Tibial nerve (tissue), 4 donors: ENCODE results near the gene INSYN2A.

Experiments used
- EP300 ChIP-seq, 2 donors: sonication (generic); formaldehyde crosslinking; IDR thresholded peaks; one replicate each; pipeline ENCODE4 v1.6.1; 2017; ENCODE audit warnings: antibody characterized with exemption in 2 of 2, mild to moderate bottlenecking in 1 of 2
- POLR2A ChIP-seq, 2 donors: fragments of 450-650 bp; IDR thresholded peaks; one replicate each; pipeline ENCODE4 v1.6.1; 2017; ENCODE audit warnings: antibody characterized with exemption in 2 of 2, mild to moderate bottlenecking in 2 of 2, moderate library complexity in 2 of 2
- TF ChIP-seq, protein P1 (sequence below), 5 experiments: fragments of 200-600 bp in 3 of 5; fragments of 450-650 bp in 2 of 5; sonication (generic) in 3 of 5; IDR thresholded peaks; one replicate each; pipeline ENCODE4 v1.5.1; 2016 to 2019; ENCODE audit warnings: antibody characterized with exemption in 5 of 5, mild to moderate bottlenecking in 3 of 5, moderate library complexity in 2 of 5

DNA sequence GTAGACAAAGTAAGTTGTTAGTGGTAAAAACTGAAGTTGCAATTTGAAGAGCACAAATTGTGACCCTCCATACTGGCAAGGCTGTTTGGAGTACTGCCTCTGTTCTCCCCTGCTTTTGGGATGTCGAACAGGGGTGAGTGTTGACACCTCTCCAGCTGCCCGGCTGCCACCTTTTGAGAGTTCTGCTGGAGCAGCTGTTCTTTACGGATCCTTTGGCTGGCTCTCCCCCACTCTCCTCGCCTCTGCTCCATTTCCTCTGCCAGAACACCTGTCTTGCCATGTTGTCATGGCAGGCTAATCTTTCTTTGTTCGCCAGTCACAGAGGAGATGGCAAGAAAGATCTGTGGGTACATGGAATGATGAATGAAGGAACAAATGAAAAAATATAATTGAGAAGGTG, 34.9 kb downstream of the INSYN2A start:
- TF ChIP-seq, protein P1, sequence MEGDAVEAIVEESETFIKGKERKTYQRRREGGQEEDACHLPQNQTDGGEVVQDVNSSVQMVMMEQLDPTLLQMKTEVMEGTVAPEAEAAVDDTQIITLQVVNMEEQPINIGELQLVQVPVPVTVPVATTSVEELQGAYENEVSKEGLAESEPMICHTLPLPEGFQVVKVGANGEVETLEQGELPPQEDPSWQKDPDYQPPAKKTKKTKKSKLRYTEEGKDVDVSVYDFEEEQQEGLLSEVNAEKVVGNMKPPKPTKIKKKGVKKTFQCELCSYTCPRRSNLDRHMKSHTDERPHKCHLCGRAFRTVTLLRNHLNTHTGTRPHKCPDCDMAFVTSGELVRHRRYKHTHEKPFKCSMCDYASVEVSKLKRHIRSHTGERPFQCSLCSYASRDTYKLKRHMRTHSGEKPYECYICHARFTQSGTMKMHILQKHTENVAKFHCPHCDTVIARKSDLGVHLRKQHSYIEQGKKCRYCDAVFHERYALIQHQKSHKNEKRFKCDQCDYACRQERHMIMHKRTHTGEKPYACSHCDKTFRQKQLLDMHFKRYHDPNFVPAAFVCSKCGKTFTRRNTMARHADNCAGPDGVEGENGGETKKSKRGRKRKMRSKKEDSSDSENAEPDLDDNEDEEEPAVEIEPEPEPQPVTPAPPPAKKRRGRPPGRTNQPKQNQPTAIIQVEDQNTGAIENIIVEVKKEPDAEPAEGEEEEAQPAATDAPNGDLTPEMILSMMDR (IDR thresholded peaks at IDR 0.05), result no peak
- no peak for TF ChIP-seq POLR2A (IDR thresholded peaks at IDR 0.05)
- TF ChIP-seq EP300 (IDR thresholded peaks at IDR 0.05), result no peak
